Tongue (tissue), 2 donors: ENCODE measurements around the gene LINC00632. TPM values are rescaled to one million over a fixed set of nuclear protein-coding genes. Genes with fewer than 3 reads are reported as not detected.
A peak's percentile ranks its signal among the peaks of the same experiment; 100 is the strongest.

ENCODE experiments used
- DNase-seq: peaks from one replicate; pipeline ENCODE4 v3.0.0-alpha.2; 2015
- total RNA-seq: library from RNA; depleted of rRNA; stranded (reverse); fragments of >200 nt; gene quantifications from one replicate; pipeline ENCODE4 v1.2.3, GENCODE V29; 2014

LINC00632 gene
- total RNA-seq, 1 donor from 2014 or later: 7.0 TPM

GRCh38 chrX:140765043-140765784 is 55.7 kb downstream of the LINC00632 start:
- peak; percentile 40 for DNase-seq

DNA sequence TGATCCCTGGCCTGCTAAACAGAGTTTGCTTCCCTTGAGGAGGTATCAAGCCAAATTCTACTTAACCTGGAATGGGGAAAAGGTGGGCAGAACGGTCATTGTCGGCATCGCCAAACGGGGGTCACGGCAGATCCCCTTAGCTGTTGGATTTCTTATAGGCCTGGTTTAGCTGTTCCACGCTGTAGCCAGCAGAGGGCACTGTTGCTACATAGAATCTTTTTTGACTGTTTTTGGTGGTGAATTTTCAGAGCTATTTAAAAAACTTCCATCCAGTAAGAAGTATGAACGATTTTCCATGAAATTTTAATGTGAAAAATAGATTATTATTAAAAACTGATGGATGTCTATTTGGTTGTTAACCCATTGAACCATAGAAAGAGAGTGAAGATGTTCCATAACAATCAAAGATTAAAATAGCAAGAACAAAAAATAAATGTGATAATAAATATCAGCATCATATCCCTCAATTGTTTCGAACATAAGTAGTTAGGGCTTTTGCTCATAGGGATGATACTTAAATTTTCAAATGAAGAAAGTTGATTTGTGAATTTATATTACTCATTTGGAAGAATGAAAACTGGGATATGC is 56.6 kb downstream of the LINC00632 start:
- peak; percentile 87 for DNase-seq

GRCh38 chrX:140767646-140768045 is 58.1 kb downstream of the LINC00632 start:
- no peak for DNase-seq

GRCh38 chrX:140775211-140775610 is 65.7 kb downstream of the LINC00632 start:
- no peak for DNase-seq

GRCh38 chrX:140776320-140776719 is 66.8 kb downstream of the LINC00632 start:
- no peak for DNase-seq

DNA sequence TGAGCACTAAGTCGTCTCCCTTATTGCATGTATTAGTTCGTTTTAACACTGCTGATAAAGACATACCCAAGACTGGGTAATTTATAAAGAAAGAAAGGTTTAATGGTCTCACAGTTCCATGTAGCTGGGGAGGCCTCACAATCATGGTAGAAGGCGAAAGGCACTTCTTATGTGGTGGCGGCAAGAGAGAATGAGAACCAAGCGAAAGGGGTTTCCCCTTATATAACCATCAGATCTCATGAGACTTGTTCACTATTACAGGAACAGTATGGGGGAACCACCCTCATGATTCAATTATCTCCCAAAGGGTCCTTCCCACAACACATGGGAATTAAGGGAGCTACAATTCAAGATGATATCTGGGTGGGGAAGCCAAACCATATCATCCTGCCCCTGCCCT is 85.1 kb downstream of the LINC00632 start:
- DNase-seq: no peak

DNA sequence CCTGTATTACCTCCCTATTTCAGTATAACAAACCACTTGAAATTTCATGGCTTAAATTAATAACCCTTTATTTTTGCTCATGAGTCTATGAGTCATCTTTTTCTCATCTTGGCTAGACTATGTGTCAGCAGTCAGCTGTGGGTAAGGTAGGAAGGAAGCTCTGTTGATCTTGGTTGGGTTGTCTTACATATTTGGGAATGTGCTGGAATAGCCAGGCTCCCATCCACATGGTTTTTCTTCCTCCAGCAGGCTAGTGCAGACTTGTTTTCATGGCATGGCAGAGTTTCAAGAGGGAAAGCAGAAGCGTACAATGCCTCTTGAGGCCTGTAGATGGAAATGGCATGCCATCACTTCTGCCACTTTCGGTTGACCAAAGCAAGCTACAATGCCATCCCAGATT is 89.7 kb downstream of the LINC00632 start:
- no peak for DNase-seq

GRCh38 chrX:140804292-140804691 is 94.7 kb downstream of the LINC00632 start:
- DNase-seq: no peak

DNA sequence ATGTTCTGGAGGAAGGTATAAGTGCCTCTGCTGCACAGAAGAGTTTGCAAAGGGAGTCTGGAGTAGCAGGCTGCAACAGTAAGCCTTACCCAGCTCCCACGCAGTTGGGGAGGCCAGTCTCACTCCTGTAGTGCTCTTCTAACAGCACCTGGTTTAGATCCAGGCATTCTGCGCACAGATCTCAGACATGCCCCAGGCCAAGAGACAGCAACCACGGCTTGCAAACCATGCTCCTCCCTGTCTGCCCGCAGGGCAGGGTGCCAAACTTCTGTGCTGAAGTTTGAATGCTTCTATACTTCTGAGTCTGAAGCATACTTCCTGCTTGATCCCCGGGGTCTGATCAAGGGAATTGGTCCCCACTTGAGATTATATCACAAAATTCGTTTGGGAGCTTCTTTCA is 106.3 kb downstream of the LINC00632 start:
- DNase-seq: peak; percentile 32

- peak; percentile 27 for DNase-seq
These were observed 108.4 kb downstream of the LINC00632 start for GRCh38 chrX:140817943-140818342.

DNA sequence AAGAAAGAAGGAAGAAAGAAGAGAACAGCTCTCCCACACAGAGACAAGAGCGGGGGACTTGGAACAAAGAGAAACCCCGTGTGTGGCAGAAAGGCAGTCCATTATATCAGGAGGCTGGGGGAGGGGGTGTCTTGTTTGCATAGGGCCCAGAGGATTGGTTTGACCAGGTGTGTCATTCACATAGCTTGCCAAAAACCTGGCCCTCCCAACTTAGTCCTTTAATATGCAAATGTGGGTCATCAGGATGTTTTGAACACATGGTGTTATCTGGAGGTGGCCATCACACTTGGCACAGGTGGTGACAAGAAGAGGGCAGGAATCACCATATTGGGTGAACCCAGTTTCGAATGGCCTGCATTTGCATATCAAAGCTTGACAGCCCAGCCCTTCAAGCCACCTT is 111.7 kb downstream of the LINC00632 start:
- no peak for DNase-seq

- DNase-seq: no peak
These were observed 112.6 kb downstream of the LINC00632 start for GRCh38 chrX:140822184-140822583.

GRCh38 chrX:140822861-140823260 is 113.3 kb downstream of the LINC00632 start:
- DNase-seq: no peak

GRCh38 chrX:140836874-140837273 is 127.3 kb downstream of the LINC00632 start:
- no peak for DNase-seq

Other genes with a start within 250 kb of the LINC00632 start
- not detected for gene SOX3, start 204.7 kb upstream of the LINC00632 start, total RNA-seq